Neuronal stem cell (in vitro differentiated cells): ENCODE measurements around the gene STEAP3.

Experiments used
- DNase-seq: peaks from one replicate; pipeline ENCODE4 v3.0.0-alpha.2; 2013; ENCODE audit warnings: low spot score
- H2AFZ ChIP-seq: one replicate; pipeline ENCODE4 v1.6.1; 2013; ENCODE audit warnings: mild to moderate bottlenecking, low read length, inconsistent platforms
- H2AK5ac ChIP-seq: 2 replicates; pipeline ENCODE4 v1.6.1; 2013; ENCODE audit warnings: low read depth, mild to moderate bottlenecking, inconsistent platforms, low read length, moderate library complexity, mixed read lengths
- H2BK120ac ChIP-seq: 2 replicates; pipeline ENCODE4 v1.6.1; 2013; ENCODE audit warnings: low read depth, mild to moderate bottlenecking, inconsistent platforms, low read length, moderate library complexity, mixed read lengths
- H2BK12ac ChIP-seq: one replicate; pipeline ENCODE4 v1.6.1; 2013; ENCODE audit warnings: low read length, inconsistent platforms
- H2BK15ac ChIP-seq: 2 replicates; pipeline ENCODE4 v1.6.1; 2013; ENCODE audit warnings: mild to moderate bottlenecking, low read length, inconsistent platforms, mixed read lengths
- H2BK5ac ChIP-seq: one replicate; pipeline ENCODE4 v1.6.1; 2013; ENCODE audit warnings: inconsistent platforms, mild to moderate bottlenecking, low read length, moderate library complexity
- H3K14ac ChIP-seq: one replicate; pipeline ENCODE4 v1.6.1; 2013; ENCODE audit warnings: low read length, inconsistent platforms
- H3K18ac ChIP-seq: 2 replicates; pipeline ENCODE4 v1.6.1; 2013; ENCODE audit warnings: low read length, inconsistent platforms
- H3K23ac ChIP-seq: 2 replicates; pipeline ENCODE4 v1.6.1; 2013; ENCODE audit warnings: low read depth, mild to moderate bottlenecking, mixed read lengths, low read length, inconsistent platforms; ENCODE audit not compliant: poor library complexity
- H3K27ac ChIP-seq: replicated peaks from 3 replicates; pipeline ENCODE4 v1.5.1; 2013; ENCODE audit warnings: low read length, inconsistent platforms
- H3K27me3 ChIP-seq, 3 experiments: 2 replicates each; pipeline ENCODE4 v1.6.1; 2013; ENCODE audit warnings: low read length in 3 of 3, mild to moderate bottlenecking in 2 of 3, inconsistent platforms in 1 of 3, low read depth in 1 of 3, mixed read lengths in 1 of 3, moderate library complexity in 1 of 3; ENCODE audit not compliant: control insufficient read depth in 3 of 3, insufficient read depth in 3 of 3
- H3K36me3 ChIP-seq, 2 donors: replicated peaks in 1 of 2; 2 replicates each; pipeline ENCODE4 v1.6.1; 2013; ENCODE audit warnings: low read length in 2 of 2; ENCODE audit not compliant: control insufficient read depth in 2 of 2, insufficient read depth in 2 of 2
- H3K4ac ChIP-seq: 2 replicates; pipeline ENCODE4 v1.6.1; 2013; ENCODE audit warnings: inconsistent platforms, mild to moderate bottlenecking, low read length, moderate library complexity
- H3K4me1 ChIP-seq, 2 donors: 1 replicate in 1 of 2; 2 replicates in 1 of 2; pipeline ENCODE4 v1.6.1; 2013; ENCODE audit warnings: low read length in 2 of 2, low read depth in 1 of 2; ENCODE audit not compliant: control insufficient read depth in 2 of 2, insufficient read depth in 1 of 2
- H3K4me2 ChIP-seq: one replicate; pipeline ENCODE4 v1.6.1; 2013; ENCODE audit warnings: mild to moderate bottlenecking, low read length, inconsistent platforms; ENCODE audit not compliant: insufficient read depth, poor library complexity, severe bottlenecking
- H3K4me3 ChIP-seq, 2 donors: 2 replicates each; pipeline ENCODE4 v1.5.1; 2013; ENCODE audit warnings: low read length in 2 of 2, mild to moderate bottlenecking in 2 of 2, inconsistent platforms in 1 of 2, moderate library complexity in 1 of 2
- H3K79me1 ChIP-seq: one replicate; pipeline ENCODE4 v1.6.1; 2013; ENCODE audit warnings: low read depth, mild to moderate bottlenecking, inconsistent platforms, low read length, moderate library complexity
- H3K9ac ChIP-seq: one replicate; pipeline ENCODE4 v1.6.1; 2013; ENCODE audit warnings: mild to moderate bottlenecking, low read depth, low read length, inconsistent platforms; ENCODE audit not compliant: poor library complexity
- H3K9me3 ChIP-seq, 2 donors: replicated peaks in 1 of 2; 2 replicates each; pipeline versions ENCODE3 to v1.6.1; 2013; ENCODE audit warnings: low read length in 2 of 2, mild to moderate bottlenecking in 2 of 2, inconsistent platforms in 1 of 2, low read depth in 1 of 2, mixed read lengths in 1 of 2, moderate library complexity in 1 of 2; ENCODE audit not compliant: control insufficient read depth in 2 of 2, insufficient read depth in 1 of 2
- H4K8ac ChIP-seq: one replicate; pipeline ENCODE4 v1.6.1; 2013; ENCODE audit warnings: low read depth, mild to moderate bottlenecking, inconsistent platforms, low read length, moderate library complexity
- H4K91ac ChIP-seq: one replicate; pipeline ENCODE4 v1.6.1; 2013; ENCODE audit warnings: low read length, low read depth, mild to moderate bottlenecking, inconsistent platforms; ENCODE audit not compliant: poor library complexity
- WGBS, 2 donors: extraction: QIAGEN DNeasy Blood & Tissue Kit; methylation state at CpG; one replicate each; pipeline ENCODE4 v1.1.7; 2013; ENCODE audit warnings: missing lambda C conversion rate in 2 of 2, mixed read lengths in 1 of 2; ENCODE audit not compliant: insufficient read length in 2 of 2, insufficient replicate concordance in 1 of 2; ENCODE audit errors: extremely low coverage in 2 of 2; 5-methylcytosine and 5-hydroxymethylcytosine counted together

STEAP3 gene

GRCh38 chr2:119240311-119241204 is 16.9 kb downstream of the STEAP3 start:
- no peak overlapping the region for H3K4me3 ChIP-seq
- peak overlapping the region; percentile 38 for H4K91ac ChIP-seq
- H2AK5ac ChIP-seq = no peak overlapping the region
- no peak overlapping the region for H2BK5ac ChIP-seq
- H2BK15ac ChIP-seq = peak overlapping the region; percentile 45
- H3K14ac ChIP-seq = peak overlapping the region; percentile 86
- peaks cover 0 to under 1% of the 10 kb centered on the region in 2 donors for H3K9me3 ChIP-seq
- H3K4me2 ChIP-seq = no peak overlapping the region
- H3K36me3 ChIP-seq = no peaks in the 10 kb centered on the region
- no peak for DNase-seq
- peaks cover 7 to 12% of the 10 kb centered on the region in 2 donors for H3K4me1 ChIP-seq
- peak overlapping the region; percentile 98 for H3K18ac ChIP-seq
- peaks cover 0 to 48% (median 0%) of the 10 kb centered on the region in 3 experiments for H3K27me3 ChIP-seq
- H2AFZ ChIP-seq = peak overlapping the region; percentile 77
- peak overlapping the region; percentile 34 for H3K23ac ChIP-seq
- no peak overlapping the region for H2BK120ac ChIP-seq
- no peak overlapping the region for H4K8ac ChIP-seq
- H3K79me1 ChIP-seq = no peaks in the 10 kb centered on the region
- peak overlapping the region; percentile 77 for H3K4ac ChIP-seq
- H3K9ac ChIP-seq = peak overlapping the region; percentile 83
- no CpG with 5 or more reads among the region's 15 CpGs for WGBS, 2 donors
- no peak overlapping the region for H3K27ac ChIP-seq
- peak overlapping the region; percentile 33 for H2BK12ac ChIP-seq

GRCh38 chr2:119241205-119241532 is 17.5 kb downstream of the STEAP3 start:
- Histone ChIP-seq H3K4ac (no peak overlapping the region), H3K14ac (no peak overlapping the region), H3K4me1 (peaks cover 7 to 12% of the 10 kb centered on the region in 2 donors), H2AFZ (no peak overlapping the region), H2BK15ac (no peak overlapping the region), H3K18ac (no peak overlapping the region), H3K79me1 (no peaks in the 10 kb centered on the region), H3K9ac (no peak overlapping the region), H4K8ac (no peak overlapping the region), H3K27me3 (peaks cover 0 to 48% (median 0%) of the 10 kb centered on the region in 3 experiments), H3K4me2 (no peak overlapping the region), H4K91ac (no peak overlapping the region), H3K36me3 (no peaks in the 10 kb centered on the region), H3K23ac (peak overlapping the region; percentile 37), H2BK120ac (no peak overlapping the region), H2BK12ac (no peak overlapping the region), H3K9me3 (peaks cover 0 to 2% of the 10 kb centered on the region in 2 donors), H2BK5ac (no peak overlapping the region), H3K27ac (no peak overlapping the region), H2AK5ac (no peak overlapping the region), H3K4me3 (no peak overlapping the region)
- no peak for DNase-seq
- WGBS, 2 donors = no CpG with 5 or more reads among the region's 5 CpGs

GRCh38 chr2:119242276-119243119 is 18.9 kb downstream of the STEAP3 start:
- Histone ChIP-seq H2AK5ac (peak overlapping the region; percentile 10), H2BK5ac (no peak overlapping the region), H3K27me3 (peaks cover 0 to 37% (median 0%) of the 10 kb centered on the region in 3 experiments), H2BK12ac (no peak overlapping the region), H3K4ac (no peak overlapping the region), H4K8ac (no peak overlapping the region), H3K4me1 (peaks cover 7 to 9% of the 10 kb centered on the region in 2 donors), H2AFZ (no peak overlapping the region), H3K79me1 (no peaks in the 10 kb centered on the region), H3K27ac (no peak overlapping the region), H3K9me3 (peaks cover 0 to 2% of the 10 kb centered on the region in 2 donors), H3K14ac (peak overlapping the region; percentile 7), H3K4me2 (no peak overlapping the region), H3K9ac (no peak overlapping the region), H3K18ac (no peak overlapping the region), H3K36me3 (no peaks in the 10 kb centered on the region), H4K91ac (no peak overlapping the region), H3K23ac (no peak overlapping the region), H2BK15ac (peak overlapping the region; percentile 94), H2BK120ac (no peak overlapping the region), H3K4me3 (no peak overlapping the region)
- WGBS, 2 donors = no CpG with 5 or more reads among the region's 17 CpGs
- DNase-seq = no peak

GRCh38 chr2:119243621-119244020 is 20.0 kb downstream of the STEAP3 start:
- no peak overlapping the region for H3K4ac ChIP-seq
- WGBS, 2 donors = no CpG with 5 or more reads among the region's 2 CpGs
- H2BK5ac ChIP-seq = no peak overlapping the region
- H3K9me3 ChIP-seq = peaks cover 0 to 2% of the 10 kb centered on the region in 2 donors
- H4K91ac ChIP-seq = no peak overlapping the region
- H3K79me1 ChIP-seq = no peaks in the 10 kb centered on the region
- H2AK5ac ChIP-seq = no peak overlapping the region
- no peaks in the 10 kb centered on the region for H3K36me3 ChIP-seq
- no peak overlapping the region for H3K14ac ChIP-seq
- no peak overlapping the region for H2AFZ ChIP-seq
- no peak overlapping the region for H3K27ac ChIP-seq
- no peak overlapping the region for H2BK120ac ChIP-seq
- H3K27me3 ChIP-seq = peaks cover 0 to 37% (median 0%) of the 10 kb centered on the region in 3 experiments
- H4K8ac ChIP-seq = no peak overlapping the region
- no peak overlapping the region for H3K4me2 ChIP-seq
- H3K18ac ChIP-seq = no peak overlapping the region
- no peak overlapping the region for H3K9ac ChIP-seq
- H2BK12ac ChIP-seq = no peak overlapping the region
- DNase-seq = no peak
- H2BK15ac ChIP-seq = no peak overlapping the region
- peaks cover 7 to 13% of the 10 kb centered on the region in 2 donors for H3K4me1 ChIP-seq
- H3K4me3 ChIP-seq = no peak overlapping the region
- H3K23ac ChIP-seq = no peak overlapping the region
